Measurements from ENCODE around the gene GDPGP1. TPM values are rescaled to one million over a fixed set of nuclear protein-coding genes. Genes with fewer than 3 reads are reported as not detected.
A peak's percentile ranks its signal among the peaks of the same experiment; 100 is the strongest.
"Not testable (repeated sequence)": the region's sequence is repeated elsewhere in the genome, so short reads cannot be mapped to it uniquely, and the experiment has no call there.

The GDPGP1 gene
- total RNA-seq, 1 donor from 2014 or later: 9.8 TPM

DNA sequence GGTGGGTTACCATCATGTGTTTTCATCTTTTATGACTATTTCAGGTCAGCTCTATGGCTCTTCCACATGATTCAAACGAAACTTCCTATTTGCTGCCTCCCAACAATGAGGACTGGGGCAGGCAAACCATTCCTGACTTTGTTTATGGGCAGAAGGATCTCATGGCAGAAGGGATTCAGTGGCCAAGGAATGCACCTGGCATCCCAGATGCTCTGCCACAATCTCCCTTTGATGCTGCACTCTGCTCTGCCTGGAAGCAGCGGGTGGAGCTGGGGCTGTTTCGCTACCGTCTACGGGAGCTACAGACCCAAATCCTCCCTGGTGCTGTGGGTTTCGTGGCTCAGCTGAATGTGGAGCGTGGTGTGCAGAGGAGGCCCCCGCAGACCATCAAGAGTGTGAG is 6.8 kb downstream of the GDPGP1 start:
- no peak for ATAC-seq
- intact Hi-C loops (cut with DNase I): no loop called here
- DNase-seq (ENCODE audit: missing footprints): no peak

GRCh38 chr15:90241343-90242192 is 7.6 kb downstream of the GDPGP1 start:
- DNase-seq (ENCODE audit: missing footprints): no peak
- intact Hi-C loops (cut with DNase I): no loop called here
- peak; percentile 72 for ATAC-seq

GRCh38 chr15:90243943-90244639 is 10.1 kb downstream of the GDPGP1 start:
- intact Hi-C loops (cut with DNase I): no loop called here
- ATAC-seq (no peak), DNase-seq (ENCODE audit: missing footprints) (no peak)

- ATAC-seq: peak; percentile 77
- intact Hi-C loops (cut with DNase I): no loop called here
- DNase-seq (ENCODE audit: missing footprints): no peak
Observed at GRCh38 chr15:90248789-90249202, 14.8 kb downstream of the GDPGP1 start.

DNA sequence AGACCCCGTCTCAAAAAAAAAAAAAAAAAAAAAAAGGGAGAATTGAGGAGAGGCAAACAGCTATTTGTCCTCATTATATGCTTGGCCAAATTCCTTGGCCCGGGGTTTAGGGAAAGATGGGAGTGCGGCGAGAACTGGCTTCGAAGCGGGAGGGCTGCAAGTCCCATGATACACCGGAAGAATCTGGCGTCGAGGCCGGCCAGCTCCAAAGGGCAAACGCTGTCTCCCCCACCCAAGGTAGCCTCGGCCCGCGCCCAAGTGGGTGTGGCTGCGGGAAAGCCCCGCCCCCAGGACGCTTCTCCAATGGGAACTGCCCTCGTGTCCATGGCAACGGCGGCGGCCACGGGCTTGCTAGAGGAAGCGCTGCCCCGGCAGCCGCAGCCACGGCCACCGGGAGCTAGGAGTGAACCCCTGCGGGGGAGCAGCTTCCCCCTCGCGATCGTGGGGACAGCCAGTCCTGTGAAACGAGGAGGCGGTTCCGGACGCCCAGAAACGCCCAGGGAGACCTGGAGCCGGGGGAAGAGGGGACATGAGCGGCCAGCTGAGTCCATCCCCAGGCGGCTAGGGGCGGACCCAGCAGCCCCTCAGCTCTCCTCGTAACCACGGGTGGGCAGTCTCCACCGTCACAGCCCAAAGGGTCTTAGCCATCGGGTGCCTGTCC is 15.3 kb downstream of the GDPGP1 start, which contains the start of gene TTLL13:
TTLL13 (plus strand) TSS at position 354 of the 661 bp plus-strand sequence. CDS start 1,075 bp downstream, outside the sequence.
- DNase-seq (ENCODE audit: missing footprints) (peak; percentile 99), ATAC-seq (peak; percentile 95)
- intact Hi-C loops (cut with DNase I): no loop called here

GRCh38 chr15:90257776-90258175 is 23.8 kb downstream of the GDPGP1 start:
- intact Hi-C loops (cut with DNase I): no loop called here
- no peak for ATAC-seq
- no peak for DNase-seq (ENCODE audit: missing footprints)

- intact Hi-C loops (cut with DNase I): no loop called here
- ATAC-seq (no peak), DNase-seq (ENCODE audit: missing footprints) (no peak)
Observed at GRCh38 chr15:90259524-90259923, 25.5 kb downstream of the GDPGP1 start.

DNA sequence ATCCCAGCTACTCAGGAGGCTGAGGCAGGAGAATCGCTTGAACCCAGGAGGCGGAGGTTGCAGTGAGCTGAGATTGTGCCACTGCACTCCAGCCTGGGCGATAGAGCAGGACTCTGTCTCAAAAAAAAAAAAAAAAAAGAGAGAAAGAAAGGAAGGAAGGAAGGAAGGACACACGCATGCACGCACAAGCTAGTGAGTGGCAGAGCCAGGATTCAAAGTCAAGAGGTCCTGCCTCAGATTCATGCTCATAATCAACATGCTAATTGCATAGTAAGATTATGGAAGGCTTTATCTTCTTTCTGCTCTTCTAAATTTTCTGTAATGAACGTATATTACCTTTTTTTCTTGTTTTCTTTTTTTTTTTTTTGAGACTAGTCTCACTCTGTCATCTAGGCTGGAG is 26.7 kb downstream of the GDPGP1 start:
- ATAC-seq; intact Hi-C loops (cut with DNase I); DNase-seq (ENCODE audit: missing footprints): not testable (repeated sequence)

DNA sequence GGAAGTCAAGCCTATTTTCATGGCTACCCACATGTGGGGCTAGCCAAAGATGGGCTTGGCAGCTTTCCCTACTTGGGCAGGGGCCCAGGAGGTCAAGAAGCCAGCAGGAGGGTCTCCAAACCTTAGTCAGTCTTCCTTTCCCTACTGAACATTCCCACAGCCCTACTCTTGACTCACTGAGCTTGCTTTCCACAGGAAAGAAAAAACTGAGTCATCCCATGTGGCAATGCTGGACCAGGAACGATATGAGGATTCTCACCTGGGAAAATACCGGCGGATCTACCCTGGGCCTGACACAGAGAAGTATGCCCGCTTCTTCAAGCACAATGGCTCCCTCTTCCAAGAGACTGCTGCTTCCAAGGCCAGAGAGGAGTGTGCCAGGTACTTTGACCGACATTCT is 27.8 kb downstream of the GDPGP1 start:
- intact Hi-C loops (cut with DNase I): no loop called here
- ATAC-seq (no peak), DNase-seq (ENCODE audit: missing footprints) (no peak)

- ATAC-seq (no peak), DNase-seq (ENCODE audit: missing footprints) (no peak)
- intact Hi-C loops (cut with DNase I): no loop called here
Observed at GRCh38 chr15:90262426-90262825, 28.4 kb downstream of the GDPGP1 start.

DNA sequence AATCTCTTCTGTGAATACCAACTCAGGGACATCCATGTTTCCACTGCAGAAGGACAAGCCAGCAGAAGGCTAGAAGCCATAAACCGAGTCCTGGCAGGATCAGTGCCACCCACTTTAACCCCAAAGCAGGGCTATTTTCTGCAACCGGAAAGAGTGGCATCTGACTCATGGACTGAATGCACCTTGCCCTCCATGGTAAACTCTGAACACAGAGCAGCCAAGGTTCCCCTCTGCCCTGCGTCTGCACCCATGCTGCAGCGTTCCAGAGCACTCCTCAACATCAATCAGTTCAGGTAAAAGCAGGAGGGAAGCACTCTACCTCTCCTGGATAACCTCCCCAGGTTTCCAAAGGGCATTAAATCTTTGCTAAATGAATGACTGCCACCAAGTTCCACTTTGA is 30.7 kb downstream of the GDPGP1 start:
- intact Hi-C loops (cut with DNase I): loop anchor here (2.0 kb wide), 1 partner anchor 30 kb away; the partner anchor contains the start of gene GDPGP1
- DNase-seq (ENCODE audit: missing footprints) (no peak), ATAC-seq (no peak)

GRCh38 chr15:90265271-90266060 is 31.5 kb downstream of the GDPGP1 start, which contains the start of gene NGRN:
NGRN (plus strand) TSS chr15:90265672; CDS start chr15:90265713, 41 bp downstream.
- intact Hi-C loops (cut with DNase I): loop anchor here (2.0 kb wide), 1 partner anchor 31 kb away; the partner anchor contains the start of gene GDPGP1
- peak; percentile 95 for DNase-seq (ENCODE audit: missing footprints)
- peak; percentile 97 for ATAC-seq

GRCh38 chr15:90266061-90266431 is 32.0 kb downstream of the GDPGP1 start:
- intact Hi-C loops (cut with DNase I): no loop called here
- no peak for DNase-seq (ENCODE audit: missing footprints)
- peak; percentile 15 for ATAC-seq

DNA sequence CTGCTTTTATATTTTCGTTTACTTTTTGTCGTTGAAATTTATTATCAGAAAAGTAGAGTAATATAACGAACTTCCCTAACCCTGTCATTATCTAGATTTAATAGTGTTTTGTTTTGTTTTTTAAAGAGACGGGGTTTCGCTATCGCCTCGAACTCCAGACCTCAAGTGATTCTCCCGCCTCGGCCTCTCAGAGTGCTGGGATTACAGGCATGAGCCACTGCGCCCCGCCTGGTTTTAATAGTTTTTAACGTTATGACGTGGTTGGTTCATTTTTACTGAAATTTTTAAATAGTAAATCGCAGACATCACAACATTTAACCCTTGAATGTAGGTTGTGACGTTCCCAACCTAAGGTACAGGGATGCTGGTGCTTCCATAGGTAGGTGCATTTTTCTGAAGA is 32.5 kb downstream of the GDPGP1 start:
- ATAC-seq: no peak
- DNase-seq (ENCODE audit: missing footprints): no peak
- intact Hi-C loops (cut with DNase I): no loop called here

GRCh38 chr15:90268415-90268814 is 34.4 kb downstream of the GDPGP1 start:
- no peak for ATAC-seq
- intact Hi-C loops (cut with DNase I): no loop called here
- DNase-seq (ENCODE audit: missing footprints): no peak

- ATAC-seq (no peak), DNase-seq (ENCODE audit: missing footprints) (no peak)
- intact Hi-C loops (cut with DNase I): no loop called here
Observed at GRCh38 chr15:90270502-90271150, 36.6 kb downstream of the GDPGP1 start.

- intact Hi-C loops (cut with DNase I): no loop called here
- ATAC-seq (peak; percentile 47), DNase-seq (ENCODE audit: missing footprints) (no peak)
Observed at GRCh38 chr15:90271459-90272166, 37.6 kb downstream of the GDPGP1 start.
